HEK293 (cell line): Measurements from ENCODE around the gene CBX3.

Experiments
- GLI2 ChIP-seq: fragments of 450-650 bp; formaldehyde crosslinking; IDR thresholded peaks from 2 replicates; pipeline ENCODE4; 2017; ENCODE audit warnings: missing biosample characterization, missing genetic modification characterization, low read depth, borderline replicate concordance
- HOXC10 ChIP-seq: sonication (generic); formaldehyde crosslinking; IDR thresholded peaks from 2 replicates; pipeline ENCODE4 v1.8.1; 2023; ENCODE audit warnings: mild to moderate bottlenecking, missing genetic modification reagents
- HOXD13 ChIP-seq: sonication (generic); formaldehyde crosslinking; IDR thresholded peaks from 2 replicates; pipeline ENCODE4 v1.8.0; 2022; ENCODE audit warnings: missing genetic modification reagents, borderline replicate concordance
- KLF16 ChIP-seq: fragments of 450-650 bp; formaldehyde crosslinking; IDR thresholded peaks from 2 replicates; pipeline ENCODE4 v1.5.1; 2017; ENCODE audit warnings: missing biosample characterization, missing genetic modification characterization
- OVOL3 ChIP-seq: fragments of 450-650 bp; formaldehyde crosslinking; IDR thresholded peaks from 2 replicates; pipeline ENCODE4 v1.5.1; 2016; ENCODE audit warnings: missing biosample characterization, missing genetic modification characterization
- PRDM1 ChIP-seq: fragments of 450-650 bp; formaldehyde crosslinking; IDR thresholded peaks from 2 replicates; pipeline ENCODE4; 2016; ENCODE audit warnings: missing biosample characterization, missing genetic modification characterization
- SCRT2 ChIP-seq: fragments of 450-650 bp; formaldehyde crosslinking; IDR thresholded peaks from 2 replicates; pipeline ENCODE4 v1.5.1; 2016; ENCODE audit warnings: missing biosample characterization, missing genetic modification characterization
- SP7 ChIP-seq: fragments of 450-650 bp; formaldehyde crosslinking; IDR thresholded peaks from 2 replicates; pipeline ENCODE4 v1.5.1; 2016; ENCODE audit warnings: missing biosample characterization, missing genetic modification characterization
- ZBTB1 ChIP-seq: fragments of 450-650 bp; formaldehyde crosslinking; IDR thresholded peaks from 2 replicates; pipeline ENCODE4 v1.5.1; 2016; ENCODE audit warnings: missing biosample characterization, missing genetic modification characterization
- ZBTB11 ChIP-seq: fragments of 450-650 bp; formaldehyde crosslinking; conservative IDR thresholded peaks from 2 replicates; pipeline ENCODE4 v1.5.1; 2016; ENCODE audit warnings: low read depth, missing biosample characterization, missing genetic modification characterization
- ZBTB7A ChIP-seq: fragments of 450-650 bp; formaldehyde crosslinking; IDR thresholded peaks from 2 replicates; pipeline ENCODE4 v1.5.1; 2016; ENCODE audit warnings: low read depth, missing biosample characterization, missing genetic modification characterization
- ZFP37 ChIP-seq: fragments of 450-650 bp; formaldehyde crosslinking; IDR thresholded peaks from 2 replicates; pipeline ENCODE4 v1.5.1; 2016; ENCODE audit warnings: missing biosample characterization, missing genetic modification characterization
- ZIC2 ChIP-seq: fragments of 450-650 bp; formaldehyde crosslinking; IDR thresholded peaks from 2 replicates; pipeline ENCODE4 v1.5.1; 2016; ENCODE audit warnings: missing biosample characterization, missing genetic modification characterization
- ZNF114 ChIP-seq: fragments of 450-650 bp; formaldehyde crosslinking; IDR thresholded peaks from 2 replicates; pipeline ENCODE4 v1.5.0; 2017; ENCODE audit warnings: missing biosample characterization, missing genetic modification characterization
- ZNF221 ChIP-seq: fragments of 450-650 bp; formaldehyde crosslinking; IDR thresholded peaks from 2 replicates; pipeline ENCODE4 v1.5.1; 2017; ENCODE audit warnings: missing biosample characterization, missing genetic modification characterization, borderline replicate concordance
- ZNF239 ChIP-seq: fragments of 450-650 bp; formaldehyde crosslinking; IDR thresholded peaks from 2 replicates; pipeline ENCODE4 v1.5.1; 2016; ENCODE audit warnings: missing biosample characterization, missing genetic modification characterization
- ZNF274 ChIP-seq, 2 experiments: fragments of 200-500 bp in 1 of 2; fragments of 450-650 bp in 1 of 2; sonication (Bioruptor generic) in 1 of 2; formaldehyde crosslinking in 1 of 2; IDR thresholded peaks; 2 replicates each; pipeline versions ENCODE4 v1.5.1 to v1.6.1; 2014 to 2016; ENCODE audit warnings: borderline replicate concordance in 1 of 2, inconsistent platforms in 1 of 2, low read length in 1 of 2, missing biosample characterization in 1 of 2, missing genetic modification characterization in 1 of 2
- ZNF354C ChIP-seq: fragments of 450-650 bp; formaldehyde crosslinking; IDR thresholded peaks from 2 replicates; pipeline ENCODE4 v1.5.1; 2016; ENCODE audit warnings: missing biosample characterization, missing genetic modification characterization, low read depth, borderline replicate concordance
- ZNF366 ChIP-seq: fragments of 450-650 bp; formaldehyde crosslinking; conservative IDR thresholded peaks from 2 replicates; pipeline ENCODE4 v1.5.1; 2016; ENCODE audit warnings: missing biosample characterization, missing genetic modification characterization
- ZNF433 ChIP-seq: fragments of 450-650 bp; formaldehyde crosslinking; IDR thresholded peaks from 2 replicates; pipeline ENCODE4 v1.5.1; 2016; ENCODE audit warnings: missing biosample characterization, missing genetic modification characterization, low read depth
- ZNF514 ChIP-seq: fragments of 450-650 bp; formaldehyde crosslinking; IDR thresholded peaks from 2 replicates; pipeline ENCODE4 v1.5.1; 2016; ENCODE audit warnings: missing biosample characterization, missing genetic modification characterization
- ZNF521 ChIP-seq: fragments of 450-650 bp; formaldehyde crosslinking; IDR thresholded peaks from 2 replicates; pipeline ENCODE4 v1.5.1; 2017; ENCODE audit warnings: missing biosample characterization, mild to moderate bottlenecking, missing genetic modification characterization
- ZNF555 ChIP-seq: fragments of 450-650 bp; formaldehyde crosslinking; conservative IDR thresholded peaks from 2 replicates; pipeline ENCODE4 v1.5.1; 2017; ENCODE audit warnings: missing biosample characterization, mild to moderate bottlenecking, missing genetic modification characterization, inconsistent platforms
- ZNF560 ChIP-seq: fragments of 450-650 bp; formaldehyde crosslinking; IDR thresholded peaks from 2 replicates; pipeline ENCODE4 v1.5.1; 2017; ENCODE audit warnings: missing biosample characterization, missing genetic modification characterization, borderline replicate concordance
- ZNF571 ChIP-seq: fragments of 450-650 bp; formaldehyde crosslinking; IDR thresholded peaks from 2 replicates; pipeline ENCODE4 v1.5.0; 2017; ENCODE audit warnings: missing biosample characterization, missing genetic modification characterization
- ZNF580 ChIP-seq: fragments of 450-650 bp; formaldehyde crosslinking; IDR thresholded peaks from 2 replicates; pipeline ENCODE4 v1.5.1; 2016; ENCODE audit warnings: missing biosample characterization, missing genetic modification characterization
- ZNF626 ChIP-seq: fragments of 450-650 bp; sonication (Bioruptor Pico); formaldehyde crosslinking; IDR thresholded peaks from 2 replicates; pipeline ENCODE4 v1.5.1; 2018; ENCODE audit warnings: missing biosample characterization, missing genetic modification characterization, inconsistent platforms
- ZNF670 ChIP-seq: fragments of 450-650 bp; formaldehyde crosslinking; IDR thresholded peaks from 2 replicates; pipeline ENCODE4 v1.5.1; 2016; ENCODE audit warnings: missing biosample characterization, missing genetic modification characterization, low read depth
- ZNF747 ChIP-seq: fragments of 450-650 bp; formaldehyde crosslinking; IDR thresholded peaks from 2 replicates; pipeline ENCODE4 v1.5.1; 2016; ENCODE audit warnings: missing biosample characterization, missing genetic modification characterization
- TF ChIP-seq, protein P1 (sequence below): fragments of 450-650 bp; formaldehyde crosslinking; IDR thresholded peaks from 2 replicates; pipeline ENCODE4 v1.5.1; 2017; ENCODE audit warnings: missing biosample characterization, missing genetic modification characterization
- TF ChIP-seq, protein P2 (sequence below): fragments of 450-650 bp; formaldehyde crosslinking; IDR thresholded peaks from 2 replicates; pipeline ENCODE4 v1.5.1; 2016; ENCODE audit warnings: missing biosample characterization, missing genetic modification characterization
- TF ChIP-seq, protein P3 (sequence below): fragments of 450-650 bp; formaldehyde crosslinking; IDR thresholded peaks from 2 replicates; pipeline ENCODE4 v1.5.1; 2016; ENCODE audit warnings: missing biosample characterization, missing genetic modification characterization

CBX3 gene

DNA sequence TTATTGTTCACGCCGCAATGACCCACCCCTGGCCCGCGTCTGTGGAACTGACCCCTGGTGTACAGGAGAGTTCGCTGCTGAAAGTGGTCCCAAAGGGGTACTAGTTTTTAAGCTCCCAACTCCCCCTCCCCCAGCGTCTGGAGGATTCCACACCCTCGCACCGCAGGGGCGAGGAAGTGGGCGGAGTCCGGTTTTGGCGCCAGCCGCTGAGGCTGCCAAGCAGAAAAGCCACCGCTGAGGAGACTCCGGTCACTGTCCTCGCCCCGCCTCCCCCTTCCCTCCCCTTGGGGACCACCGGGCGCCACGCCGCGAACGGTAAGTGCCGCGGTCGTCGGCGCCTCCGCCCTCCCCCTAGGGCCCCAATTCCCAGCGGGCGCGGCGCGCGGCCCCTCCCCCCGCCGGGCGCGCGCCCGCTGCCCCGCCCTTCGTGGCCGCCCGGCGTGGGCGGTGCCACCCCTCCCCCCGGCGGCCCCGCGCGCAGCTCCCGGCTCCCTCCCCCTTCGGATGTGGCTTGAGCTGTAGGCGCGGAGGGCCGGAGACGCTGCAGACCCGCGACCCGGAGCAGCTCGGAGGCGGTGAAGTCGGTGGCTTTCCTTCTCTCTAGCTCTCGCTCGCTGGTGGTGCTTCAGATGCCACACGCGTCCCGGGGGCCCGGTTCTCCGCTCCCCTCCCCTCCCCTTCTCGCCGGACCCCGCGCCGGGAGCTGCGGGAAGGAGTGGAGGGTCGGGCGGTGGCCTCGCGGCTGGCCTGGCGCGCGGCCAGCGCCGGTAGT lies at the start of gene CBX3 (continued):
- TF ChIP-seq ZNF274 (IDR thresholded peaks at IDR 0.05; ENCODE audit: low read length) (no peak), ZNF274 (tag by site-specific recombination; IDR thresholded peaks at IDR 0.05; ENCODE audit: borderline replicate concordance) (no peak), SCRT2 (tag by site-specific recombination) (no peak), SP7 (tag by site-specific recombination) (peak; percentile 19; the same call in 1 of the 2 replicates), ZNF114 (tag by site-specific recombination) (no peak), ZNF560 (tag by site-specific recombination) (no peak), ZNF239 (tag by site-specific recombination) (no peak), OVOL3 (no peak; the same call in 1 of the 2 replicates), ZBTB1 (0 out of 2 replicates have a peak, but pooled peaks have one; percentile 46), ZNF580 (tag by site-specific recombination) (peak; percentile 41; the same call in 1 of the 2 replicates), KLF16 (tag by site-specific recombination) (peak; percentile 35), ZIC2 (peak; percentile 71), ZNF571 (tag by site-specific recombination) (no peak), ZNF366 (tag by site-specific recombination) (peak; percentile 25; the same call in 1 of the 2 replicates), ZNF670 (tag by site-specific recombination) (no peak), ZNF626 (no peak), ZNF221 (tag by site-specific recombination) (no peak), ZFP37 (0 out of 2 replicates have a peak, but pooled peaks have one; percentile 18), PRDM1 (no peak), ZNF555 (no peak), ZBTB7A (tag by site-specific recombination) (no peak), ZNF521 (tag by site-specific recombination) (no peak), GLI2 (tag by site-specific recombination) (no peak), HOXC10 (no peak; the same call in 1 of the 2 replicates), ZNF354C (tag by site-specific recombination) (no peak), ZBTB11 (tag by site-specific recombination) (no peak; the same call in 1 of the 2 replicates), HOXD13 (CRISPR knock-in tag) (no peak), ZNF433 (no peak), ZNF514 (no peak), ZNF747 (tag by site-specific recombination) (no peak)
- TF ChIP-seq, protein P1, sequence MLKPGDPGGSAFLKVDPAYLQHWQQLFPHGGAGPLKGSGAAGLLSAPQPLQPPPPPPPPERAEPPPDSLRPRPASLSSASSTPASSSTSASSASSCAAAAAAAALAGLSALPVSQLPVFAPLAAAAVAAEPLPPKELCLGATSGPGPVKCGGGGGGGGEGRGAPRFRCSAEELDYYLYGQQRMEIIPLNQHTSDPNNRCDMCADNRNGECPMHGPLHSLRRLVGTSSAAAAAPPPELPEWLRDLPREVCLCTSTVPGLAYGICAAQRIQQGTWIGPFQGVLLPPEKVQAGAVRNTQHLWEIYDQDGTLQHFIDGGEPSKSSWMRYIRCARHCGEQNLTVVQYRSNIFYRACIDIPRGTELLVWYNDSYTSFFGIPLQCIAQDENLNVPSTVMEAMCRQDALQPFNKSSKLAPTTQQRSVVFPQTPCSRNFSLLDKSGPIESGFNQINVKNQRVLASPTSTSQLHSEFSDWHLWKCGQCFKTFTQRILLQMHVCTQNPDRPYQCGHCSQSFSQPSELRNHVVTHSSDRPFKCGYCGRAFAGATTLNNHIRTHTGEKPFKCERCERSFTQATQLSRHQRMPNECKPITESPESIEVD: peak; percentile 66
- TF ChIP-seq, protein P2, sequence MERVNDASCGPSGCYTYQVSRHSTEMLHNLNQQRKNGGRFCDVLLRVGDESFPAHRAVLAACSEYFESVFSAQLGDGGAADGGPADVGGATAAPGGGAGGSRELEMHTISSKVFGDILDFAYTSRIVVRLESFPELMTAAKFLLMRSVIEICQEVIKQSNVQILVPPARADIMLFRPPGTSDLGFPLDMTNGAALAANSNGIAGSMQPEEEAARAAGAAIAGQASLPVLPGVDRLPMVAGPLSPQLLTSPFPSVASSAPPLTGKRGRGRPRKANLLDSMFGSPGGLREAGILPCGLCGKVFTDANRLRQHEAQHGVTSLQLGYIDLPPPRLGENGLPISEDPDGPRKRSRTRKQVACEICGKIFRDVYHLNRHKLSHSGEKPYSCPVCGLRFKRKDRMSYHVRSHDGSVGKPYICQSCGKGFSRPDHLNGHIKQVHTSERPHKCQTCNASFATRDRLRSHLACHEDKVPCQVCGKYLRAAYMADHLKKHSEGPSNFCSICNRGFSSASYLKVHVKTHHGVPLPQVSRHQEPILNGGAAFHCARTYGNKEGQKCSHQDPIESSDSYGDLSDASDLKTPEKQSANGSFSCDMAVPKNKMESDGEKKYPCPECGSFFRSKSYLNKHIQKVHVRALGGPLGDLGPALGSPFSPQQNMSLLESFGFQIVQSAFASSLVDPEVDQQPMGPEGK (tag by site-specific recombination): peak; percentile 80; the same call in 1 of the 2 replicates
- TF ChIP-seq, protein P3, sequence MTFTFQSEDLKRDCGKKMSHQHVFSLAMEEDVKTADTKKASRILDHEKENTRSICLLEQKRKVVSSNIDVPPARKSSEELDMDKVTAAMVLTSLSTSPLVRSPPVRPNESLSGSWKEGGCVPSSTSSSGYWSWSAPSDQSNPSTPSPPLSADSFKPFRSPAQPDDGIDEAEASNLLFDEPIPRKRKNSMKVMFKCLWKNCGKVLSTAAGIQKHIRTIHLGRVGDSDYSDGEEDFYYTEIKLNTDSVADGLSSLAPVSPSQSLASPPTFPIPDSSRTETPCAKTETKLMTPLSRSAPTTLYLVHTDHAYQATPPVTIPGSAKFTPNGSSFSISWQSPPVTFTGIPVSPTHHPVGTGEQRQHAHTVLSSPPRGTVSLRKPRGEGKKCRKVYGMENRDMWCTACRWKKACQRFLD: no peak
